Endothelial cell of umbilical vein (primary cell): ENCODE results near the gene ZNF160.

Source experiments
- EZH2 ChIP-seq: IDR thresholded peaks from 2 replicates; pipeline ENCODE4 v1.6.1; 2012; ENCODE audit warnings: borderline replicate concordance, low read depth, mild to moderate bottlenecking, moderate library complexity, low read length, inconsistent platforms; ENCODE audit not compliant: severe bottlenecking
- GATA2 ChIP-seq: IDR thresholded peaks from 2 replicates; pipeline ENCODE4 v1.7.0; 2011; ENCODE audit warnings: low read depth, mild to moderate bottlenecking, moderate library complexity, mixed read lengths, low read length; ENCODE audit not compliant: insufficient read length, insufficient read depth
- MYC ChIP-seq: IDR thresholded peaks from one replicate; pipeline ENCODE4 v1.6.1; 2011; ENCODE audit warnings: mild to moderate bottlenecking, low read depth, low read length
- POLR2A ChIP-seq: IDR thresholded peaks from 2 replicates; pipeline ENCODE4 v1.6.1; 2012; ENCODE audit warnings: low read depth, mild to moderate bottlenecking, control low read depth, low read length
- POLR2AphosphoS5 ChIP-seq: IDR thresholded peaks from 2 replicates; pipeline ENCODE4 v1.6.1; 2012; ENCODE audit warnings: low read depth, mild to moderate bottlenecking, control low read depth, low read length, moderate library complexity; ENCODE audit not compliant: insufficient read depth
- TF ChIP-seq, protein P1 (sequence below), 2 donors: IDR thresholded peaks; 1 replicate in 1 of 2; 2 replicates in 1 of 2; pipeline ENCODE4 v1.5.1; 2011; ENCODE audit warnings: low read length in 2 of 2, mild to moderate bottlenecking in 2 of 2, moderate library complexity in 2 of 2, control low read depth in 1 of 2, inconsistent platforms in 1 of 2, low read depth in 1 of 2; ENCODE audit not compliant: insufficient read depth in 1 of 2; ENCODE audit errors: extremely low read depth in 1 of 2
- TF ChIP-seq, protein P2 (sequence below): IDR thresholded peaks from 2 replicates; pipeline ENCODE4 v1.6.1; 2011; ENCODE audit not compliant: insufficient read depth, insufficient read length

DNA sequence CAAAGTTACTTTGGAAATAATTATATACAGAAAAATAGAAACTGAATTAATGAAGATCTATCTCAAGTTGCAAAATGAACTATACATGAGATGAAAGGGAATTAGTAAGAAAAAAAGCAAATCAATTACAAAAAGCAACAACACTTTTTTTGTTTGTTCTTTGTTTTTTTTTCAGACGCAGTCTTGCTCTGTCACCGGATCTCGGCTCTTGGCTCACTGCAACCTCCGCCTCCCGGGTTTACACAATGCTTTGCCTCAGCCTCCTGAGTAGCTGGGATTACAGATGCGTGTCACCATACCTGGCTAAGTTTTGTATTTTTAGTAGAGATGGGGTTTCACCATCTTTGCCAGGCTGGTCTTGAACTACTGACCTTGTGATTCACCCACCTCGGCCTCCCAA is 27.3 kb upstream of the ZNF160 start:
- TF ChIP-seq, protein P1, sequence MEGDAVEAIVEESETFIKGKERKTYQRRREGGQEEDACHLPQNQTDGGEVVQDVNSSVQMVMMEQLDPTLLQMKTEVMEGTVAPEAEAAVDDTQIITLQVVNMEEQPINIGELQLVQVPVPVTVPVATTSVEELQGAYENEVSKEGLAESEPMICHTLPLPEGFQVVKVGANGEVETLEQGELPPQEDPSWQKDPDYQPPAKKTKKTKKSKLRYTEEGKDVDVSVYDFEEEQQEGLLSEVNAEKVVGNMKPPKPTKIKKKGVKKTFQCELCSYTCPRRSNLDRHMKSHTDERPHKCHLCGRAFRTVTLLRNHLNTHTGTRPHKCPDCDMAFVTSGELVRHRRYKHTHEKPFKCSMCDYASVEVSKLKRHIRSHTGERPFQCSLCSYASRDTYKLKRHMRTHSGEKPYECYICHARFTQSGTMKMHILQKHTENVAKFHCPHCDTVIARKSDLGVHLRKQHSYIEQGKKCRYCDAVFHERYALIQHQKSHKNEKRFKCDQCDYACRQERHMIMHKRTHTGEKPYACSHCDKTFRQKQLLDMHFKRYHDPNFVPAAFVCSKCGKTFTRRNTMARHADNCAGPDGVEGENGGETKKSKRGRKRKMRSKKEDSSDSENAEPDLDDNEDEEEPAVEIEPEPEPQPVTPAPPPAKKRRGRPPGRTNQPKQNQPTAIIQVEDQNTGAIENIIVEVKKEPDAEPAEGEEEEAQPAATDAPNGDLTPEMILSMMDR (IDR thresholded peaks at IDR 0.05; ENCODE audit: extremely low read depth in 1 of 2, insufficient read depth in 1 of 2, low read depth in 1 of 2, low read length in 2 of 2): no peak
- TF ChIP-seq POLR2A (no peak), EZH2 (no peak), POLR2AphosphoS5 (no peak), GATA2 (no peak), MYC (no peak)
- TF ChIP-seq, protein P2, sequence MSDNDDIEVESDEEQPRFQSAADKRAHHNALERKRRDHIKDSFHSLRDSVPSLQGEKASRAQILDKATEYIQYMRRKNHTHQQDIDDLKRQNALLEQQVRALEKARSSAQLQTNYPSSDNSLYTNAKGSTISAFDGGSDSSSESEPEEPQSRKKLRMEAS: no peak
